A549 (cell line): ENCODE results near the gene DPP10. TPM values are rescaled to one million over a fixed set of nuclear protein-coding genes. Genes with fewer than 3 reads are reported as not detected.

ENCODE experiments used
- ATAC-seq, 2 experiments: fragments of 200-7000 bp in 1 of 2; fragments of >200 bp in 1 of 2; cut with Nextera tagmentation in 1 of 2; cut with Tn5 transposase in 1 of 2; 3 replicates each; pipeline versions ENCODE4 v1.8.0 to v1.9.1; 2018 to 2020; ENCODE audit warnings: mild to moderate bottlenecking in 1 of 2, moderate library complexity in 1 of 2
- CTCF ChIA-PET: fragments of 300-600 bp; sonication (Branson Sonifier 250); formaldehyde crosslinking; extraction: SDS; loops from one replicate; lab custom pipeline; 2021; ENCODE audit warnings: antibody characterized with exemption, inconsistent platforms; lab: Yijun Ruan, JAX
- POLR2A ChIA-PET: fragments of 350-600 bp; formaldehyde crosslinking; extraction: SDS; loops from one replicate; lab custom pipeline; 2021; ENCODE audit warnings: antibody characterized with exemption, inconsistent platforms; lab: Yijun Ruan, JAX
- DNase-seq, 2 experiments: peaks; one replicate each; pipeline versions ENCODE4 v3.0.0 to v3.0.0-alpha.2; 2011 to 2016; ENCODE audit warnings: low read depth in 1 of 2, low spot score in 1 of 2
- FAIRE-seq: peaks from 2 replicates; lab custom pipeline; 2011; peaks lifted over from hg19 to GRCh38; lab: Jason Lieb, UNC
- H3K27ac ChIP-seq, 2 experiments: fragments of >200 bp; sonication (Bioruptor Twin); formaldehyde crosslinking; 3 replicates each; pipeline ENCODE4 v1.5.1; 2016 to 2017
- H3K4me1 ChIP-seq: fragments of >200 bp; sonication (Bioruptor Twin); formaldehyde crosslinking; 3 replicates; pipeline ENCODE4 v1.6.1; 2016
- H3K4me2 ChIP-seq: fragments of >200 bp; sonication (Bioruptor Twin); formaldehyde crosslinking; 3 replicates; pipeline ENCODE4 v1.6.1; 2016
- H3K4me3 ChIP-seq: fragments of >200 bp; sonication (Bioruptor Twin); formaldehyde crosslinking; 3 replicates; pipeline ENCODE4 v1.5.1; 2016
- H3K9me3 ChIP-seq: fragments of >200 bp; sonication (Bioruptor Twin); formaldehyde crosslinking; 3 replicates; pipeline ENCODE4 v1.6.1; 2016
- BHLHE40 ChIP-seq: IDR thresholded peaks from 2 replicates; pipeline ENCODE4 v1.6.1; 2012; ENCODE audit warnings: low read depth, low read length, inconsistent platforms
- CBX8 ChIP-seq: fragments of 200-600 bp; sonication (generic); IDR thresholded peaks from 2 replicates; pipeline ENCODE4 v1.6.1; 2016
- CEBPB ChIP-seq, 2 experiments: fragments of >200 bp in 1 of 2; sonication (Bioruptor Twin) in 1 of 2; formaldehyde crosslinking in 1 of 2; IDR thresholded peaks; 2 replicates each; pipeline ENCODE4 v1.6.1; 2012 to 2016
- EP300 ChIP-seq, 2 experiments: fragments of >200 bp; sonication (Bioruptor Twin); formaldehyde crosslinking; IDR thresholded peaks; 2 replicates in 1 of 2; 3 replicates in 1 of 2; pipeline ENCODE4 v1.6.1; 2016 to 2017
- FOSB ChIP-seq: fragments of 250-450 bp; sonication (Bioruptor Pico); IDR thresholded peaks from 2 replicates; pipeline ENCODE4 v1.5.0; 2020; ENCODE audit warnings: mild to moderate bottlenecking, moderate library complexity
- FOSL2 ChIP-seq, 2 experiments: fragments of 450-650 bp in 1 of 2; fragments of >200 bp in 1 of 2; sonication (Bioruptor Twin) in 1 of 2; formaldehyde crosslinking; IDR thresholded peaks; 2 replicates each; pipeline versions ENCODE4 v1.5.0 to v1.6.1; 2016 to 2020; ENCODE audit warnings: mild to moderate bottlenecking in 1 of 2, moderate library complexity in 1 of 2
- FOXS1 ChIP-seq: fragments of 250-450 bp; sonication (Bioruptor Pico); IDR thresholded peaks from 2 replicates; pipeline ENCODE4 v1.5.0; 2020; ENCODE audit warnings: mild to moderate bottlenecking, moderate library complexity
- HEYL ChIP-seq: fragments of 250-450 bp; sonication (Bioruptor Pico); IDR thresholded peaks from 2 replicates; pipeline ENCODE4 v1.8.0; 2021; ENCODE audit warnings: mild to moderate bottlenecking, moderate library complexity
- JUNB ChIP-seq: fragments of >200 bp; sonication (Bioruptor Twin); formaldehyde crosslinking; IDR thresholded peaks from 2 replicates; pipeline ENCODE4 v1.6.1; 2016
- KDM1A ChIP-seq: fragments of 200-600 bp; sonication (generic); IDR thresholded peaks from 2 replicates; pipeline ENCODE4 v1.6.1; 2016; ENCODE audit warnings: low read depth, mild to moderate bottlenecking
- MAZ ChIP-seq: fragments of 150-350 bp; IDR thresholded peaks from 2 replicates; pipeline ENCODE4 v1.6.1; 2014; ENCODE audit warnings: antibody characterized with exemption, low read depth, low read length, borderline replicate concordance
- PHF8 ChIP-seq: fragments of 200-600 bp; sonication (generic); IDR thresholded peaks from 2 replicates; pipeline ENCODE4 v1.6.1; 2016; ENCODE audit warnings: low read depth, mild to moderate bottlenecking, antibody characterized with exemption, moderate library complexity, borderline replicate concordance
- POLR2A ChIP-seq: IDR thresholded peaks from 2 replicates; pipeline ENCODE4 v1.6.1; 2012; ENCODE audit warnings: mild to moderate bottlenecking, low read length
- POLR2AphosphoS2 ChIP-seq: conservative IDR thresholded peaks from 2 replicates; pipeline ENCODE4 v1.6.1; 2012; ENCODE audit warnings: low read length, improper control_type of control experiment, inconsistent platforms
- RNF2 ChIP-seq: fragments of 200-600 bp; sonication (generic); IDR thresholded peaks from 2 replicates; pipeline ENCODE4 v1.6.1; 2016; ENCODE audit warnings: low read depth, mild to moderate bottlenecking, antibody characterized with exemption, moderate library complexity, borderline replicate concordance
- TFCP2L1 ChIP-seq: fragments of 250-450 bp; sonication (Bioruptor Pico); IDR thresholded peaks from 2 replicates; pipeline ENCODE4 v1.5.0; 2021; ENCODE audit warnings: mild to moderate bottlenecking
- TP53 ChIP-seq: fragments of 250-450 bp; sonication (Bioruptor Pico); IDR thresholded peaks from 2 replicates; pipeline ENCODE4 v1.5.0; 2021; ENCODE audit warnings: mild to moderate bottlenecking, moderate library complexity
- ZSCAN20 ChIP-seq: fragments of 250-450 bp; sonication (Bioruptor Pico); IDR thresholded peaks from 2 replicates; pipeline ENCODE4 v1.8.0; 2022; ENCODE audit warnings: mild to moderate bottlenecking, moderate library complexity
- WGBS: methylation state at CpG from one replicate; pipeline ENCODE4 v1.1.6; 2017; ENCODE audit errors: missing lambda C conversion rate; 5-methylcytosine and 5-hydroxymethylcytosine counted together
- polyA plus RNA-seq, 4 experiments: library from polyadenylated mRNA; depleted of rRNA in 3 of 4; stranded (reverse); fragments of >200 nt; fragmentation: RNase III in 1 of 4; extraction: RNeasy Plus Mini Kit Qiagen cat#74134 plus additional on column Dnase treatment in 1 of 4; gene quantifications; 2 replicates in 3 of 4; 3 replicates in 1 of 4; pipeline ENCODE4 v1.2.3, GENCODE V29; 2011 to 2017
- TF ChIP-seq, protein P1 (sequence below): fragments of >200 bp; sonication (Bioruptor Twin); formaldehyde crosslinking; IDR thresholded peaks from 3 replicates; pipeline ENCODE4 v1.6.1; 2016
- TF ChIP-seq, protein P2 (sequence below): fragments of 150-350 bp; IDR thresholded peaks from 2 replicates; pipeline ENCODE4 v1.6.1; 2014; ENCODE audit warnings: low read depth, mild to moderate bottlenecking, low read length
- TF ChIP-seq, protein P3 (sequence below): fragments of >200 bp; sonication (Bioruptor Twin); formaldehyde crosslinking; IDR thresholded peaks from 3 replicates; pipeline ENCODE4 v1.5.1; 2016
- TF ChIP-seq, protein P4 (sequence below): fragments of 250-450 bp; sonication (Bioruptor Pico); IDR thresholded peaks from 2 replicates; pipeline ENCODE4 v1.5.0; 2021; ENCODE audit warnings: mild to moderate bottlenecking, moderate library complexity, borderline replicate concordance
- TF ChIP-seq, protein P5 (sequence below): fragments of 250-450 bp; sonication (Bioruptor Pico); IDR thresholded peaks from 2 replicates; pipeline ENCODE4 v1.5.0; 2020; ENCODE audit warnings: low read depth, mild to moderate bottlenecking, moderate library complexity

The DPP10 gene
- polyA plus RNA-seq, 2 of the 4 experiments (the other 2 are of a cell fraction), result not detected

GRCh38 chr2:115739574-115739973 lies 1297.1 kb downstream of the DPP10 start:
- WGBS, result 4% methylated on average over 4 of the region's 4 CpGs
- ChIA-PET CTCF (no interaction called here), POLR2A (no interaction called here)
- H3K9me3 ChIP-seq, result no peaks in the 10 kb centered on the region; the same call in 2 of the 3 replicates
- H3K27ac ChIP-seq, result no peak overlapping the region
- H3K4me1 ChIP-seq, result no peaks in the 10 kb centered on the region
- TF ChIP-seq ZSCAN20 (CRISPR knock-in tag), result no peak
- TF ChIP-seq HEYL (CRISPR knock-in tag), result no peak
- TF ChIP-seq, protein P1, sequence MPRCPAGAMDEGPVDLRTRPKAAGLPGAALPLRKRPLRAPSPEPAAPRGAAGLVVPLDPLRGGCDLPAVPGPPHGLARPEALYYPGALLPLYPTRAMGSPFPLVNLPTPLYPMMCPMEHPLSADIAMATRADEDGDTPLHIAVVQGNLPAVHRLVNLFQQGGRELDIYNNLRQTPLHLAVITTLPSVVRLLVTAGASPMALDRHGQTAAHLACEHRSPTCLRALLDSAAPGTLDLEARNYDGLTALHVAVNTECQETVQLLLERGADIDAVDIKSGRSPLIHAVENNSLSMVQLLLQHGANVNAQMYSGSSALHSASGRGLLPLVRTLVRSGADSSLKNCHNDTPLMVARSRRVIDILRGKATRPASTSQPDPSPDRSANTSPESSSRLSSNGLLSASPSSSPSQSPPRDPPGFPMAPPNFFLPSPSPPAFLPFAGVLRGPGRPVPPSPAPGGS, result no peak
- TF ChIP-seq FOSL2 (IDR thresholded peaks at IDR 0.05), result no peak
- TF ChIP-seq FOSL2 (CRISPR knock-in tag; IDR thresholded peaks at IDR 0.05), result no peak
- TF ChIP-seq, protein P2, sequence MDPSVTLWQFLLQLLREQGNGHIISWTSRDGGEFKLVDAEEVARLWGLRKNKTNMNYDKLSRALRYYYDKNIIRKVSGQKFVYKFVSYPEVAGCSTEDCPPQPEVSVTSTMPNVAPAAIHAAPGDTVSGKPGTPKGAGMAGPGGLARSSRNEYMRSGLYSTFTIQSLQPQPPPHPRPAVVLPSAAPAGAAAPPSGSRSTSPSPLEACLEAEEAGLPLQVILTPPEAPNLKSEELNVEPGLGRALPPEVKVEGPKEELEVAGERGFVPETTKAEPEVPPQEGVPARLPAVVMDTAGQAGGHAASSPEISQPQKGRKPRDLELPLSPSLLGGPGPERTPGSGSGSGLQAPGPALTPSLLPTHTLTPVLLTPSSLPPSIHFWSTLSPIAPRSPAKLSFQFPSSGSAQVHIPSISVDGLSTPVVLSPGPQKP, result no peak
- TF ChIP-seq, protein P3, sequence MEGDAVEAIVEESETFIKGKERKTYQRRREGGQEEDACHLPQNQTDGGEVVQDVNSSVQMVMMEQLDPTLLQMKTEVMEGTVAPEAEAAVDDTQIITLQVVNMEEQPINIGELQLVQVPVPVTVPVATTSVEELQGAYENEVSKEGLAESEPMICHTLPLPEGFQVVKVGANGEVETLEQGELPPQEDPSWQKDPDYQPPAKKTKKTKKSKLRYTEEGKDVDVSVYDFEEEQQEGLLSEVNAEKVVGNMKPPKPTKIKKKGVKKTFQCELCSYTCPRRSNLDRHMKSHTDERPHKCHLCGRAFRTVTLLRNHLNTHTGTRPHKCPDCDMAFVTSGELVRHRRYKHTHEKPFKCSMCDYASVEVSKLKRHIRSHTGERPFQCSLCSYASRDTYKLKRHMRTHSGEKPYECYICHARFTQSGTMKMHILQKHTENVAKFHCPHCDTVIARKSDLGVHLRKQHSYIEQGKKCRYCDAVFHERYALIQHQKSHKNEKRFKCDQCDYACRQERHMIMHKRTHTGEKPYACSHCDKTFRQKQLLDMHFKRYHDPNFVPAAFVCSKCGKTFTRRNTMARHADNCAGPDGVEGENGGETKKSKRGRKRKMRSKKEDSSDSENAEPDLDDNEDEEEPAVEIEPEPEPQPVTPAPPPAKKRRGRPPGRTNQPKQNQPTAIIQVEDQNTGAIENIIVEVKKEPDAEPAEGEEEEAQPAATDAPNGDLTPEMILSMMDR, result no peak
- TF ChIP-seq KDM1A, result no peak
- no peak for DNase-seq
- no peak overlapping the region for H3K4me2 ChIP-seq
- H3K4me3 ChIP-seq, result no peak overlapping the region
- ATAC-seq, result no peak
- no peak for FAIRE-seq

GRCh38 chr2:115746151-115746550 lies 1303.7 kb downstream of the DPP10 start:
- Histone ChIP-seq H3K4me2 (no peak overlapping the region), H3K27ac (no peak overlapping the region), H3K4me3 (no peak overlapping the region), H3K9me3 (no peaks in the 10 kb centered on the region), H3K4me1 (no peaks in the 10 kb centered on the region)
- CTCF ChIA-PET, result no interaction called here
- WGBS, result 0% methylated on average over 1 of the region's 1 CpG
- FAIRE-seq (no peak), DNase-seq (no peak), ATAC-seq (no peak)
- TF ChIP-seq RNF2 (no peak), FOXS1 (no peak), POLR2AphosphoS2 (no peak)
- POLR2A ChIA-PET, result no interaction called here

GRCh38 chr2:115757286-115757685 lies 1314.8 kb downstream of the DPP10 start:
- H3K27ac ChIP-seq, result no peak overlapping the region
- H3K4me3 ChIP-seq, result no peak overlapping the region
- no peak for FAIRE-seq
- no peak for ATAC-seq
- H3K9me3 ChIP-seq, result no peaks in the 10 kb centered on the region
- 0% methylated on average over 4 of the region's 4 CpGs for WGBS
- POLR2A ChIA-PET, result no interaction called here
- H3K4me1 ChIP-seq, result no peaks in the 10 kb centered on the region
- CTCF ChIA-PET, result interaction anchor here (0.6 kb wide), 1 partner anchor 1342 kb away, joined by 3 read pairs; no protein-coding TSS in a partner anchor
- DNase-seq, result no peak
- no peak overlapping the region for H3K4me2 ChIP-seq
- TF ChIP-seq FOSB (CRISPR knock-in tag) (no peak), POLR2A (no peak), TFCP2L1 (CRISPR knock-in tag) (no peak), JUNB (no peak), FOXS1 (no peak), CEBPB (IDR thresholded peaks at IDR 0.05) (no peak), PHF8 (no peak), BHLHE40 (no peak), CBX8 (no peak), EP300 (IDR thresholded peaks at IDR 0.05) (no peak), TP53 (no peak), MAZ (no peak)
- TF ChIP-seq, protein P4, sequence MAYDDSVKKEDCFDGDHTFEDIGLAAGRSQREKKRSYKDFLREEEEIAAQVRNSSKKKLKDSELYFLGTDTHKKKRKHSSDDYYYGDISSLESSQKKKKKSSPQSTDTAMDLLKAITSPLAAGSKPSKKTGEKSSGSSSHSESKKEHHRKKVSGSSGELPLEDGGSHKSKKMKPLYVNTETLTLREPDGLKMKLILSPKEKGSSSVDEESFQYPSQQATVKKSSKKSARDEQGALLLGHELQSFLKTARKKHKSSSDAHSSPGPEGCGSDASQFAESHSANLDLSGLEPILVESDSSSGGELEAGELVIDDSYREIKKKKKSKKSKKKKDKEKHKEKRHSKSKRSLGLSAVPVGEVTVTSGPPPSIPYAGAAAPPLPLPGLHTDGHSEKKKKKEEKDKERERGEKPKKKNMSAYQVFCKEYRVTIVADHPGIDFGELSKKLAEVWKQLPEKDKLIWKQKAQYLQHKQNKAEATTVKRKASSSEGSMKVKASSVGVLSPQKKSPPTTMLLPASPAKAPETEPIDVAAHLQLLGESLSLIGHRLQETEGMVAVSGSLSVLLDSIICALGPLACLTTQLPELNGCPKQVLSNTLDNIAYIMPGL, result no peak
- TF ChIP-seq, protein P1, result no peak
- TF ChIP-seq, protein P5, sequence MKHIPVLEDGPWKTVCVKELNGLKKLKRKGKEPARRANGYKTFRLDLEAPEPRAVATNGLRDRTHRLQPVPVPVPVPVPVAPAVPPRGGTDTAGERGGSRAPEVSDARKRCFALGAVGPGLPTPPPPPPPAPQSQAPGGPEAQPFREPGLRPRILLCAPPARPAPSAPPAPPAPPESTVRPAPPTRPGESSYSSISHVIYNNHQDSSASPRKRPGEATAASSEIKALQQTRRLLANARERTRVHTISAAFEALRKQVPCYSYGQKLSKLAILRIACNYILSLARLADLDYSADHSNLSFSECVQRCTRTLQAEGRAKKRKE (CRISPR knock-in tag), result no peak
- TF ChIP-seq, protein P2, result no peak
